AG04450 (cell line): ENCODE results near the gene LRRC42. TPM values are rescaled to one million over a fixed set of nuclear protein-coding genes. Genes with fewer than 3 reads are reported as not detected.

Experiments used
- CTCF ChIA-PET: fragments of 300-600, 350-600 bp; formaldehyde crosslinking; extraction: SDS; loops from one replicate; lab custom pipeline; 2022; ENCODE audit warnings: antibody characterized with exemption, inconsistent platforms; lab: Charles Lee
- POLR2A ChIA-PET: fragments of 350-600 bp; formaldehyde crosslinking; extraction: SDS; loops from one replicate; lab custom pipeline; 2021; ENCODE audit warnings: antibody characterized with exemption, inconsistent platforms; lab: Yijun Ruan, JAX
- DNase-seq: peaks from one replicate; pipeline ENCODE4 v3.0.0-alpha.2; 2011; ENCODE audit warnings: low read depth, low spot score
- H3K27ac ChIP-seq: one replicate; pipeline ENCODE4 v1.5.1; 2012; ENCODE audit warnings: low read depth, low read length, control low read depth
- H3K27me3 ChIP-seq: one replicate; pipeline ENCODE4 v1.6.0; 2012; ENCODE audit warnings: low read length; ENCODE audit not compliant: control insufficient read depth, insufficient read depth
- H3K4me3 ChIP-seq: 2 replicates; pipeline ENCODE4 v1.5.1; 2011; ENCODE audit warnings: mild to moderate bottlenecking, low read depth, low read length, control low read depth
- H3K9me3 ChIP-seq: 2 replicates; pipeline ENCODE4 v1.5.1; 2012; ENCODE audit warnings: low read length; ENCODE audit not compliant: control insufficient read depth, insufficient read depth
- polyA plus RNA-seq: library from polyadenylated mRNA; depleted of rRNA; stranded (reverse); fragments of >200 nt; gene quantifications from 2 replicates; pipeline ENCODE4 v1.2.3, GENCODE V29; 2011
- TF ChIP-seq, protein P1 (sequence below): IDR thresholded peaks from 2 replicates; pipeline ENCODE4 v1.5.1; 2011; ENCODE audit warnings: low read depth, low read length, control low read depth, inconsistent platforms

LRRC42 gene
- polyA plus RNA-seq, 1 experiment = 51.4 TPM

DNA sequence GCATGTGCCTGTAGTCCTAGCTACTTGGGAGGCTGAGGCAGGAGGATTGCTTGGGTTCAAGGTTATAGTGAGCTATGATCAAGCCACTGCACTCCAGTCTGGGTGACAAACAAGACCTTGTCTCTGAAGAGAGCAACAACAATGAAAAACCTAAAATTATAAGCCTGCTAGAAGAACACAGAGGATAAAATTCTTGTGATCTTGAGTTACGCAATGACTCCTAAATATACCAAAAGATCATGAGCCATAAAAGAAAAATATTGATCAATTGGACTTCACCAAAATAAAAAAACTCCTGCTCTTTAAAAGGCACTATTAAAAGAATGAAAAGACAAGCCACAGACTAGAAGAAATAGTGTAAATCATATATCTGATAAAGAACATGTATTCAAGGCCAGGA, 49.5 kb downstream of the LRRC42 start:
- POLR2A ChIA-PET = no interaction called here
- DNase-seq = no peak
- Histone ChIP-seq H3K27ac (no peak overlapping the region), H3K4me3 (no peak overlapping the region), H3K27me3 (no peaks in the 10 kb centered on the region), H3K9me3 (peaks cover 17% of the 10 kb centered on the region)
- TF ChIP-seq, protein P1, sequence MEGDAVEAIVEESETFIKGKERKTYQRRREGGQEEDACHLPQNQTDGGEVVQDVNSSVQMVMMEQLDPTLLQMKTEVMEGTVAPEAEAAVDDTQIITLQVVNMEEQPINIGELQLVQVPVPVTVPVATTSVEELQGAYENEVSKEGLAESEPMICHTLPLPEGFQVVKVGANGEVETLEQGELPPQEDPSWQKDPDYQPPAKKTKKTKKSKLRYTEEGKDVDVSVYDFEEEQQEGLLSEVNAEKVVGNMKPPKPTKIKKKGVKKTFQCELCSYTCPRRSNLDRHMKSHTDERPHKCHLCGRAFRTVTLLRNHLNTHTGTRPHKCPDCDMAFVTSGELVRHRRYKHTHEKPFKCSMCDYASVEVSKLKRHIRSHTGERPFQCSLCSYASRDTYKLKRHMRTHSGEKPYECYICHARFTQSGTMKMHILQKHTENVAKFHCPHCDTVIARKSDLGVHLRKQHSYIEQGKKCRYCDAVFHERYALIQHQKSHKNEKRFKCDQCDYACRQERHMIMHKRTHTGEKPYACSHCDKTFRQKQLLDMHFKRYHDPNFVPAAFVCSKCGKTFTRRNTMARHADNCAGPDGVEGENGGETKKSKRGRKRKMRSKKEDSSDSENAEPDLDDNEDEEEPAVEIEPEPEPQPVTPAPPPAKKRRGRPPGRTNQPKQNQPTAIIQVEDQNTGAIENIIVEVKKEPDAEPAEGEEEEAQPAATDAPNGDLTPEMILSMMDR = no peak
- CTCF ChIA-PET = no interaction called here

DNA sequence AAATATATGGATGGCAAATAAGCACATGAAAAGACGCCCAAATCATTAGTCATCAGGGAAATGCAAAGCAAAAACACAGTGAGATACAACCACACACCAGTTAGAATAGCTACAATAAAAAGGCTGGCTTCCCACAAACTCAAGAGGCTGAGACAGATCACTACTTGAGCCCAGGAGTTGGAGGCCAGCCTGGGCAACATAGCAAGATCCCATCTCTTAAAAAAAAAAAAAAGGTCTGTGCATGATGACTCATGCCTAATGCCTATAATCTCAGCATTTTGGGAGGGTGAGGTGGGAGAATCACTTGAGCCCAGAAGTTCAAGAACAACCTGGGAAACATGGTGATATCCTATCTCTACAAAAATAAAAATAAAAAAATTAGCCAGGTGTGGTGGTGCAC, 52.1 kb downstream of the LRRC42 start:
- CTCF ChIA-PET = no interaction called here
- TF ChIP-seq, protein P1 = no peak
- Histone ChIP-seq H3K27me3 (peaks cover 3% of the 10 kb centered on the region), H3K27ac (no peak overlapping the region), H3K9me3 (no peaks in the 10 kb centered on the region), H3K4me3 (no peak overlapping the region)
- POLR2A ChIA-PET = no interaction called here
- DNase-seq = no peak

DNA sequence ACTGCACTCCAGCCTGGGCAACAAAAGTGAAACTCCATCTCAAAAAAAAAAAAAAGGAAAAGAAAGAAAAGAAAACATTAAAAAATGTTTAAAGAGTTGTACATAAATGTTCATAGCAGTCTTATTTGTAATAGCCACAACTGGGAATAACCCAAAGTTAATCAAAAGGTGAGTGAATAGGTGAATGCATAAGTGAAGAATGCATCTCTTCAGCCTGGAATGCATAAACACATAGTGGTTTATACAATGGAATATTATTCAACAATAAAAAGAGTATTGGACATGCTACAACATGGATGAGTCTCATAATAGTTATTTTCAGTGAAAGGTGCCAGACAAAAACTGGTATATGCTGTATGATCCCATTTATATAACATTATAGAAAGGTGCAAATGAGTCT, 53.8 kb downstream of the LRRC42 start:
- Histone ChIP-seq H3K9me3 (peaks cover 8% of the 10 kb centered on the region; the same call in 1 of the 2 replicates), H3K27me3 (peaks cover 3% of the 10 kb centered on the region), H3K27ac (no peak overlapping the region), H3K4me3 (no peak overlapping the region)
- ChIA-PET CTCF (no interaction called here), POLR2A (no interaction called here)
- no peak for DNase-seq
- TF ChIP-seq, protein P1 = no peak

DNA sequence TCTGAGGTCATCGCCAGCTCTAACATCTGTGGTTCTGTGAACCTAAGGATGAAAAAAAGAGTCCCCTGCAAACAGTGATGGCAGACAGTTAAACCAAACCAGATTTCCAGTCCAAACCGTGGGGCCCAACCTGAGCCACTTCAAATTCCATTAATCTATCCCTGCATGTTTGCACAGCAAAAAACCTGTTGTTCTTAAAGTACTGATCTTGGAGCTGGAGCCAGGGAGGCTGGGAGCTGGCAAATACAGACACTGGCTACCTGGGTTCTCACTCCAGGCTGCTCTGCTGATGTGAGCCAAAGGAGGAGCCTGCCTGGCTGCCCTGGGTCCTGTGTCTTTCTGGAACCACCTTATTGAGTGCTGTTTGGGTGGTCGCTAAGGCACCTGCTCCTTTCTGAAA, 55.4 kb downstream of the LRRC42 start:
- POLR2A ChIA-PET = no interaction called here
- DNase-seq = no peak
- TF ChIP-seq, protein P1 = no peak
- Histone ChIP-seq H3K9me3 (peaks cover 12% of the 10 kb centered on the region; the same call in 1 of the 2 replicates), H3K4me3 (no peak overlapping the region), H3K27me3 (peaks cover 8% of the 10 kb centered on the region), H3K27ac (no peak overlapping the region)
- CTCF ChIA-PET = no interaction called here

- Histone ChIP-seq H3K9me3 (peaks cover 12% of the 10 kb centered on the region; the same call in 1 of the 2 replicates), H3K27me3 (peaks cover 8% of the 10 kb centered on the region), H3K4me3 (no peak overlapping the region), H3K27ac (no peak overlapping the region)
- ChIA-PET POLR2A (no interaction called here), CTCF (no interaction called here)
- no peak for DNase-seq
- TF ChIP-seq, protein P1 = no peak
Measured at GRCh38 chr1:54002544-54003248, 56.5 kb downstream of the LRRC42 start.
